IPS-18c (cell line): ENCODE measurements around the gene MFSD2A.

Source experiments
- H3K4me3 ChIP-seq: 2 replicates; pipeline ENCODE4 v1.7.0; 2013; ENCODE audit warnings: low read depth, mild to moderate bottlenecking, low read length, moderate library complexity; ENCODE audit not compliant: insufficient read depth
- H3K9me3 ChIP-seq: one replicate; pipeline ENCODE4 v1.6.1; 2013; ENCODE audit warnings: mild to moderate bottlenecking, low read length, moderate library complexity; ENCODE audit not compliant: control insufficient read depth, insufficient read depth

MFSD2A gene

DNA sequence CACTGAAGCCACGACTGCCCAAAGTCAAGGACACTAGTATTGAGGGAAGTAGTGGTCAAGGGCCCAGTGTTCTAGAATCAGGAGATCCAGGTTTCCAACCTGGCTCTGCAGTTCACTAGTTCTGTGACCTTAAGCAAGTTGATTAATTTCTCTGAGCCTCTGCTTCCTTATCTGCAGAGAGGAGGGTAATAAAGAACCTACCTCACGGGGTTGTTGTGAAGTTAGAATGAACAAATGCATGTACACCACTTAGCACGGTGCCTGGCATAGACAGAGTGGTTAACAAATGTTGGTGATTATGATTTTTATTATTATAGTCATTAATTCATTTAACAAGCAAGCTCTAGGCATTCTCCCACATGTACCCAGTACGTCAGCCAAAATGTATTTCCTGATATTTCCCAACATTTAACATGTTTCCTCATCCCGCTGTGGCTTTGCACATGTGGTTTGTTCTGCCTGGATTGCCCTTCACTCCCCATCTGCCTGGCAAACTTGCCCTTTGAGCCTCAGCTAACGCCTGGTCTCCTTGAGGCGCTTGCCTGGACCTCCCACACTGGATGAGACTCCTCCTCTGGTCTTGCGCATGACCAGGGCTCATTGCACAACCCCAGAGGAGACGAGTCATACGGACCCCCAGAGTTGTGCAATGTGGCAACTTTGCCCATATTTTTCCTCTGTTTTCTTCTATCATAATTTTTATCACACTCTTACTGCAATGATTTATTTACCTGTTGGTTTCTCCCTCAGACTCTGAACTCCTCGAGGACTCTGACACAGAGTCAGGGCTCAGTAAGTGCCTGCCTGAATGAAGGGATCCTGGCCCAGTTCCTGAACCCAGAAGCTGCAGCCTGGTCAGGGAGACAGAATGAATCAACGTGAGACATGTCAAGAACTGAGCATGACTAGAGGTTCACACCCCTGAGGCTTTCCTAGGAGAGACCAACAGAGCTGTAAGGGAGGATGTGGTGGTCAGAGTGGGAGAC lies 20.7 kb upstream of the MFSD2A start:
- Histone ChIP-seq H3K9me3 (no peaks in the 10 kb centered on the region), H3K4me3 (no peak overlapping the region)

DNA sequence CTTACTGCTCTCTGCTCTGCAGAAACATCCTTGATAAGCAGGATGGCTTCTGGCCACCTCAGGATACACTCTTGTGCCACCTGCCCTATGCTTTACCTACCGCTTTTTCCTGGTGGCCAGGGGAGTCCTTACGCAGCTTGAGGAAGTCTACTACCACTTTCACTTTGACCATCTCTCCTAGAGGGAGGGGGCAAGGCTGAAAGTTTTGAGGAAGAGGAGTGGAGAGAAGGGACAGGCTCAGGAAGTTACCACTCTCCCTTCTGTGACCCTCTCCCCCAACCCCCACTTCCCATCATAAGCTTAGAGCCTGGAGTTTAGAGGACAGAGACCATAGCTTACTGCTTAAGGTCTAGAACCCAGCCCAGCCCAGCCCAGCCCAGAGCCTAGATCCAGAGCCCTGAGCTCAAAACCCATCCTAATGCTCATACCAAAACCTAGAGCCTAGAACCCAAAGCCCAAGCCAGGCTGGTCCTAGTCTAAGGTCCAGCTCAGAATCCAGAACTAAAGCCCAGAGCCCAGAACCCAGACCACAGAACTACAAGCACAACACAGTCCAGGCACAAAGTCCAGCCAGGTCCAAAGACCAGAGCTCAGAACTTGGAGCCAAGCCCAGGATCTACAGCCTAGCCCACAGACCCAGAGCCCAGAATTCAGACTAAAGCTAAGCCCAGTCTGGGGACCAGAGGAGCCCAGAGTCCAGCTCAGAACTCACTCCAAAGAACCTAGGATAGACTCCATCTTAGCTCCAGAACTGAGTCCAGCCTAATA lies 18.0 kb upstream of the MFSD2A start:
- no peak overlapping the region for H3K4me3 ChIP-seq
- H3K9me3 ChIP-seq: no peaks in the 10 kb centered on the region

DNA sequence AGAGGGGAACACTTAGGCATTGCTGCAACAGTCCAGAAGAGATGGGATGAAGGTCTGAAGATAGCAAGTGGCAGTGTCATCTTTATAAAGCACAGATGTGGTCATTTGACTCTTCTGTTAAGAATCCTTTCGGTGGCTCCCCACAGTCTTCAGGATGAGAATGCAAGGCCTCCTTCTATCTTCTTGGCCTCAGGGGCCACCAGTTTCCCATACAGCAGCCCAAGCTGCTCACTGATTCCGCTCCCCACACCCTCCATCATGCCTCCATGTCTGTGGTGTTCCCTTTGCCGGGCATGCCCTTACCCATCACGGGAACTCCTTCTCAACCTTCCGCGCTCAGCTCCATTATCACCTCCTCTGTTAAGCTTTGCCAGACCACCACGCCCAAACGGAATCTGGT lies 16.1 kb upstream of the MFSD2A start:
- Histone ChIP-seq H3K9me3 (no peaks in the 10 kb centered on the region), H3K4me3 (no peak overlapping the region)

DNA sequence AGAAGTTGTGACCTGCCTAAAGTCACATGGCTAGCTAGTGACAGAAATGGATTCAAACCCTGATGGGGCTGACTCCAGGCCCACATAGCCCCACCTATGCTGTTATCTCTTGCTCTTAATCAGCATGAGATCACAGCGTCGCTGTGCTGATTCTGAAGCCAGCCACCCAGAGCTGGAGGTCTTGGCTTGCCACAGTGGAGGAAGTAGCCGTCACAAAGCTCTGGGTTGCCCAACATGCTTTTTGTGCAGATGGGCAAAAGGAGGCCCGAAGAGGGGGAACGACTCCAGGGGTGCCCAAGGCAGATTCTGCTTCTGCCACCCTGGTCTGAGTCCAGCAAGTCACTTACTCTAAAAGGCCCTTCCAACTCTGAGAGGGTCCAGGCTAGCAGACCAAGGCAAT lies 14.7 kb upstream of the MFSD2A start:
- Histone ChIP-seq H3K4me3 (no peak overlapping the region), H3K9me3 (no peaks in the 10 kb centered on the region)

DNA sequence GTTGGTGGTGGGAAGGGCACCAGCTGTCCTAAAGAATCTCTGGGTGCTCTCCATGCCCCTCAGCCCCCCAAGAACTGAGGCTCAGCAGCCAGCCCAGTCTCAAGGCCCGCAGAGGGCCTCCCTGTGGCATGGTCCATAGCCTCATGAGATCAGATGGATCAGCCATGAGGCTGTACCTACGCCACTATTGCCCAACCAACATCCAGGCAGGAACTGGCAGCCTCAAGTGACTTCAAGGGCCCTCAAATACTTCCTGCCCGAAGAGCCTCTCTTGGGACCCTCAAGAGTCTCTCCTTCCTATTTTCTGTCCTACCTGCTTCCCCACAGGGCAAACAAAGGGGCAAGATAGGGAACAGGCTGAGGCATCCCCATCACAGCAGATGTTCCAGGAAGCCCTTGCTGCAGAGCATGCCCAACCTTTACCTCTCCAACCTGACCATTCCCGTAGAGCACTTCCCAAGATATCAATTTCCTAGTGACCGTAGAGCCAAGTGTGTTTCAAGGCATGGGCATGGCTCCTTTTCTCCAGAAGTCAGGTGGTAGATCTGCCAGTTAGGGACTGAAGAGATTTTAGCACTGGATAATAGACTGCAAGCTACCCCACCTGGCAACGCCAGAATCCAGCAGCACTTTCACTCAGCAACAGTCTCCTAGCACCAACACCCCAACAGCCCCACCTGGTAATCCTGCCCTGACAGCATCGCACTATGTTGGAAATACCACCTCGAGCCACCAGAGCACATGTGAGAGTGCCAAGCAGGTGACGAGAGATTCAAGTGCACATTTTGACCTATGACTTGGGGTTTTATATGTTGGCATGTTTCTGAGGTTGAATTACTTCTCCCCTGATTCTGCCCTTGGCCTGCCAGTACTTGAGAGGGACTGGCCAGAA lies 13.7 kb upstream of the MFSD2A start:
- H3K4me3 ChIP-seq: no peak overlapping the region
- H3K9me3 ChIP-seq: no peaks in the 10 kb centered on the region

DNA sequence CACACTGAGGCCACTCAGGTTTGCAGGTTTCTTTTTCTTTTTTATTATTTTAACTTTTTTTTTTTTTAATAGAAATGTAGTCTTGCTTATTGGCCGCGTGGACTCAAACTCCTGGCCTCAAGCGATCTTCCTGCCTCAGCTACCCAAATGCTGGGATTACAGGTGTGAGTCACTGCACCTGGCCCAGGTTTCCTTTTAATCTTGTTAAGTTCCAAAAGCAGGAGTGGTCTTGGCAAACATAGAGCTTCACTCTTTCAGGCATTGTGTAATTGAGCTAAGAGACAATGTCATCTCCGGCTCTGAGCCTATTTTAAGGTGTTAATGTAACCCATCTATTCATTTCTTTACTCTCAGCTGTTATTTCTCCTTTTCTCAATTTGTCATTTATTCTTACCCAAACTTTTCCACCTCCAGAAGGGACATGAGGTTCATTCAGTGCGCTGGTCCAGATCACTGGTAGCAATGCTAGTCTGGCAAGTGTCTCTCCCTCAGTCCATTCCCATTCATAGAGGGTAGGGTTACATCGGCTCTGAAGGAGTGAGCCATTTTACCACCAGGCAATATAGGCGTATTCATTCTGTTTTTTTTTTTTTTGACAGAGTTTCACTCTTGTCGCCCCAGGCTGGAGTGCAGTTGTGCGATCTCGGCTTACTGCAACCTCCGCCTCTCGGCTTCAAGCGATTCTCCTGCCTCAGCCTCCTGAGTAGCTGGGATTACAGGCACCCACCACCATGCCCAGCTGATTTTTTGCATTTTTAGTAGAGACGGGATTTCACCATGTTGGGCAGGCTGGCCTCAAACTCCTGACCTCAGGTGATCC lies 11.3 kb upstream of the MFSD2A start:
- no peak overlapping the region for H3K4me3 ChIP-seq
- H3K9me3 ChIP-seq: no peaks in the 10 kb centered on the region

DNA sequence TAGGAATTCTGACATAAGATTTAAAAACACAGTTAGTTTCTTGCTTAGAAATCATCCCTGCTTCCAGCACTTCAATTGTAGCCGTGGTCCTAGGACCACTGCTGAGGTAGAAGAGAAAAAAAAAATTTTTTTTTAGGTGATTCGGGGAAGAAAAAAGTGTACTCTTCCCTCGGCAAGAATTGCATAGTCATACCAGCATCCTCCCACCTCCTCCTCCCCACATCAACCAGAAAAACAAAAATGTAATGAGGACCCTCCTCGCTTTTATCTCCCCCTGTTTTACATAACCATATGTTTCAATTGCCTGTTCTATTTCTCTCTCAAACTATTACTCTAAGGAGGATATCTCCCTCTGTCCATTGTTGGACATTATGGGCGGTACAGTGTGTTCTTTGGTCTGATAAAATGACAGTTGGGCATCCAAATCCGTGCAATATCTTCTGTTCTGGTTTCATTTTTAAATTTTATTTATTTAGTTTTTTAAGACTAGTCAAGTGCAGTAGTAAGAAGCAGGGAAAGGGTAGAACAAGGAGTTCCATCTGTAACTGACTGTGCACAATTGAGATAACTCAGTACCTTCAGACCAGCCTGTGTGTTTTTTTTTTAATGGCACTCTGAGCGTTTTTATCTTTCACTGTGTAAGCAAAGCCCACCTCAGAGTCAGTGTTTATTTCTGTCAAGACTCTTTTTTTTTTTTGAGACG lies 10.4 kb upstream of the MFSD2A start:
- Histone ChIP-seq H3K4me3 (no peak overlapping the region), H3K9me3 (no peaks in the 10 kb centered on the region)

DNA sequence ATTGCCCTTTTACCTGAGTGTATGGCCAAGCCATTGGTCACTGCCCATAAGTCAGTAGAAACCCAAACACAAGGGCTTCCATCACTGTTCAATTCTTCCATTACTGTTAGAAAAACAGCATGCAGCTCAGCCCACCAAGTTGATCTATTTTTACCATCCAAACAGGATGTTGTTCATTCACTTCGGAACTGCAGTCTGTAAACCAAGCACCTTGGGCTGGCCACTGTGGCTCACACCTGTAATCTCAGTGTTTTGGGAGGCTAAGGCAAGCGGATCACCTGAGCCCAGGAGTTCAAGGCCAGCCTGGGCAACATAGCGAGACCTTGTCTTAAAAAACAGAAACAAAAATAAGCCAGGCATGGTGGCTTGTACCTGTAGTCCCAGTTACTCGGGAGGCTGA lies 8.7 kb upstream of the MFSD2A start:
- Histone ChIP-seq H3K9me3 (no peaks in the 10 kb centered on the region), H3K4me3 (no peak overlapping the region)

DNA sequence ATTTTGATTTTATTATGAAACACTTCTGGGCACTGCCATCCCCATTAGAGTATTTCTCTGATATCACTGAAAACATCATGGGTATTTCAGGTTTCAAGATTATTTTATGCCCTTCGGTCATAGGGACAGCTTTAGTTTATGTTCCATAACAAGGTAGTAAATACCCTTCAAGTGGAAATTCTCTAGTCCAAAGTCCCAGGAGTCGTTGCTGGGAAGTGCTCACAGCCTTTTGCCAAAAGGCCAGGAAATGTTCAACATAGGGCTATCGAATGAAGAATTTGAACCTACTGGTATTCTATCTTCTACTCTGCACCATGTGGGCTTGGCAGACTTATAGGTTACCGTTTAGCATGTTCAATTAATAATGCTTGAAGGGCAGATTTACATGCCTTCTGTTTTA lies 7.7 kb upstream of the MFSD2A start:
- Histone ChIP-seq H3K4me3 (no peak overlapping the region), H3K9me3 (no peaks in the 10 kb centered on the region)

DNA sequence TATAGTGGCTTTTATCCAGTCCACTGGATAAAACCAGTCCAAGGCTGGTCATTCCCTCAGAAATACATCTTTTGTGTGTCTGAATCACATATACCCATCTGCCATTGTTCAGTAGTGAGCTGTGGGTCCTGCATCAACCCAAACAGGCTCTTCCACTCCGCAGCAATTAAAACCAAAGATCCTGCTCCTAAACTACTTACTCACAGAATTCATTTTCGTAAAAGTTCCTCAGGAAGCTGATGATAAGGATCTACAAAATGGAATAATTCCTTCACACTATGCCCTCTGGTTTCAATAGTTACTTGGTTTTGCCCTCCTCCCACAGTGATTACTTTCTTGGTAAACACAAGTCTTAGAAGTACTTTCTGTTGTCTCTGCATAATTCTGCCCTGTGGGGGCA lies 5.1 kb upstream of the MFSD2A start:
- Histone ChIP-seq H3K9me3 (no peaks in the 10 kb centered on the region), H3K4me3 (no peak overlapping the region)

DNA sequence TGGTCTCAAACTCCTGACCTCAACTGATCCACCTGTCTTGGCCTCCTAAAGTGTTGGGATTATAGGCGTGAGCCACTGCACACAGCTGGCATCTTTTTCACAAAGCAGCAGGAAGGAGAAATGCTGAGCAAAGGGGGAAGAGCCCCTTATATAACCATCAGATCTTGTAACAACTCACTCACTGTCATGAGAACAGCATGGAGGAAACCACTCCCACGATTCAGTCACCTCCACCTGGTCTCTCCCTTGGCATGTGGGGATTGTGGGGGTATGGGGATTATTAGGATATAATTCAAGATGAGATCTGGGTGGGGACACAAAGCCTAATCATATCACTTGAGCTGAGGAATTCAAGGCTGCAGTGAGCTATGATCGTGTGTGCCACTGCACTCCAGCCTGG lies 3.0 kb upstream of the MFSD2A start:
- Histone ChIP-seq H3K9me3 (no peaks in the 10 kb centered on the region), H3K4me3 (no peak overlapping the region)

DNA sequence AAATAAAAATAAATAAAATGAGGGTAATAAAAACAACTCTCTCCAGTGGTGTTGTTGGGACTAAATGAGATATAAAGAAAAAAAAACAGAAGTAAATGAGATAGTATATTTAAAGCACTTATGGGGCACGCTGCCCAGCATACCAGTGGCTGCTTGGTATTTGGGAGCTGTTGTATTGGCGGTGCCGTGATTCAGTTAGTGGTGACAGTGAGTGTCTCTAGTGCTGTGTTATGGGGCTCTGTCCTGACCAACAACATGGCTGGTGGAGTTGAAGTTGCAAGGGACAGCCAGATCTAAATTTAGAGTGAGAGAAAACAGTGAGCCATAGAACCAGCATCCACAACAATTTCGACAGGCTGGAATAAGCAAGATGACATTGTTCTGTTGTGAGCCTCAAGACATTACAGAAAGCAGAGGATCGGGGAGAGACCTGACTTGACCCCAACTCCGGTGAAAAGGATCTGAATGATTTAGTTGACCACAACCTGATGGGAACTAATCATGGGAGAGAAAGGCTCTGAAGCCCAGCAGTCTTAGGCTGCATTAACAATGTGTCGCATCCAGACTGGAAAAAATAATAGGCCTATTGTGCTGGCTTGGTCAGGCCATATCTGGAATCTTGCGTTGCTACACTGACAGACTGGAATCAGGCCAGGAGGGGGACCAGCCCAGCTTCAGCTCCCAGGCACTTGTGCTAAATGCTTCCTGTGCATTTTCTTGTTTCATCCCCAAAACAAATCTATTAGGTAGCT lies 2.4 kb upstream of the MFSD2A start:
- Histone ChIP-seq H3K4me3 (no peak overlapping the region), H3K9me3 (no peaks in the 10 kb centered on the region)

DNA sequence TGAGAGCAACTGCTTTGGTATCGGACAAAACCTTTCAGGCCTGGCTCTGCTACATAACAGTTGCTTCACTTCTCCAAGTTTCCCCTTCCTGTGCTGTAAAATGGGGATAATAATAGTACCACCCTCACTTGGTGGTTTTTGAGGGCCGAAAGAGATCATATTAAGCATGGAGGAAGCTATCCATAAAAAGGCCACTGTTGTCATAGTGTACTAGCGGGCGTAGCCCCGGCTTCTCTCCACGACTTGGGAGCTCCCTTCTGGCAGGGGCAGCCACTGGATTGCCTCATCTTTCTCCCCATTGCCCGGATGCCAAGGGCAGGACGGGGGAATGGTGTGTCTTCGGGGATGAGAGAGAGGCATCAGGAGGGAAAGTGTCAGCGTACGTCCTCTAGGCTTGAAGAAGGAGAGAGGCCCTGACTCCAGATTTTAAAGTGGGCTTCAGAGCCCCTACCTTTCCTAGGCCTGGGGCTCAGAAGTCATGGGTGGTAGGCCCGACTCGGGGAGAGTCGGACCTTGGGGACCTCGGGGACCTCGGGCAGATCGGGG lies 548 bp upstream of the MFSD2A start:
- peak overlapping the region; percentile 46 for H3K4me3 ChIP-seq
- no peaks in the 10 kb centered on the region for H3K9me3 ChIP-seq

DNA sequence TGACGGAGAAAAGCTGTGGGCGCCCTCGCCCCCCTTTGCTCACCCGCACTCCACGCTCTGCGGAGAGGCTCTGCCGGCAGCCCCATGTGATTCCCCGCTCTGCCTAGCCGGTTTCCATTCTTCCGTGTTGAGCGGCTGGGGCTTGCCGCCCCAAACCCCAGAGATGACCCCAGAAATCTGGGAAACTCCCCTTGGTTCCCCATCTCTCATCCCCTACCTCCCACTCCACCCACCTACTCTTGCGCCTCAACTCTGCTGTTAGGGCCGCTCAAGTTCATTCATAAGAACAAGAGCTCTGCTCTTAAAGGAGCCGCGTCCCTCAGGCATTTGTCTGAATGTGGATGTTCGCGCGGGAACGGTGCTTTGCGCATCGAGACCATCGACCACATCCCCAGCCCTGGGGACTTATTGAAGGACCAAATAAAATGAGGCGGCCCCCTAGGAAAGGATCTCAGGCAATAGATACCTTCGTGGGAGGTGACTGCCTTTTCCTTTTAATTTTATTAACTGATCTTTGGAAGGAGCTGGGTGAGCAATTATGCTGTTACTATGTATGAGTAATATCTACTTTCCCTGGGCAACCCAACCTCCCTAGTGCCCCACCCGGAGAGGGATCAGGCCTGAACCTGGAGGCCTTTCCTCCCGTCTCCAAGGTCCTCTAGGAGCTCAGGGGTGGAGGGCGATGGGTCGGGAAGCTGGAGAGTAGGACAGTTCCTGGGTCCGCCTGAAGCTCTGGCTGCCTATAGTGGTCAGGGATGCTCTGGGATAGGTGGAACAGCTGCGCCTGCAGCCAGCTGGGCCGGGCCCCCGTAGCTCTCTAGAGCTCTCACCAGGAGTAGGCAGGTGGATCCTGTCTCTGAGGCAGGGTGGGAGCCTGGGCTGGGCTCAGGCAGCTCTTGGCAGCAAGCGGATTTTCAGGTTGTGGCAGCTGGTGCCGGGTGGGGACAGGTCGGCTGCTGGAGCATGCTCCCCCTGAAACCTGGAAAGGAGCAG lies 898 bp downstream of the MFSD2A start:
- Histone ChIP-seq H3K9me3 (no peaks in the 10 kb centered on the region), H3K4me3 (peak overlapping the region; percentile 77)
